ENCODE results near the gene UBE2D4.
"Not testable (repeated sequence)": the region's sequence is repeated elsewhere in the genome, so short reads cannot be mapped to it uniquely, and the experiment has no call there.

DNA sequence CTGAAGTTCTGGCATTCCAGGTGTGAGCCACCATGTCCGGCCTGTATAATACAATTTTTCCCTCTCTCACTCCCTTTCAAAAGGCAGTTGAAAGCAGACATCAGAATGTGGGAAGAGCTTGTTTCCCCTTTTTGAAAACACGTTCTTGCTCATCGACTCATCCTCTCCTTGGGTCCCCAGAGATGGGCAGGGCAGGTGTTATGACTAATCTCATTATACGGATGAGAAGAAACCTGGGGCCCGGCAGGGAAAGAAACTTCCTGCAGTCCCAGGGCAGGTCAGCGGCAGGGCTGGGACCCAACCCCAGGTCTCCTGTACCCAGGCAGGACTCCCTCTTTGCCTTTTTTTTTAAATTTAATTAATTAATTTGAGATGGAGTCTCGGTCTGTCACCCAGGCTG is 66.7 kb downstream of the UBE2D4 start:
- TF ChIP-seq, protein P1, sequence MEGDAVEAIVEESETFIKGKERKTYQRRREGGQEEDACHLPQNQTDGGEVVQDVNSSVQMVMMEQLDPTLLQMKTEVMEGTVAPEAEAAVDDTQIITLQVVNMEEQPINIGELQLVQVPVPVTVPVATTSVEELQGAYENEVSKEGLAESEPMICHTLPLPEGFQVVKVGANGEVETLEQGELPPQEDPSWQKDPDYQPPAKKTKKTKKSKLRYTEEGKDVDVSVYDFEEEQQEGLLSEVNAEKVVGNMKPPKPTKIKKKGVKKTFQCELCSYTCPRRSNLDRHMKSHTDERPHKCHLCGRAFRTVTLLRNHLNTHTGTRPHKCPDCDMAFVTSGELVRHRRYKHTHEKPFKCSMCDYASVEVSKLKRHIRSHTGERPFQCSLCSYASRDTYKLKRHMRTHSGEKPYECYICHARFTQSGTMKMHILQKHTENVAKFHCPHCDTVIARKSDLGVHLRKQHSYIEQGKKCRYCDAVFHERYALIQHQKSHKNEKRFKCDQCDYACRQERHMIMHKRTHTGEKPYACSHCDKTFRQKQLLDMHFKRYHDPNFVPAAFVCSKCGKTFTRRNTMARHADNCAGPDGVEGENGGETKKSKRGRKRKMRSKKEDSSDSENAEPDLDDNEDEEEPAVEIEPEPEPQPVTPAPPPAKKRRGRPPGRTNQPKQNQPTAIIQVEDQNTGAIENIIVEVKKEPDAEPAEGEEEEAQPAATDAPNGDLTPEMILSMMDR (IDR thresholded peaks at IDR 0.05), result not testable (repeated sequence)
- not testable (repeated sequence) for TF ChIP-seq POLR2A (IDR thresholded peaks at IDR 0.05)

Data from heart left ventricle (tissue), 13 donors.